ENCODE results near the gene PIEZO1. TPM values are rescaled to one million over a fixed set of nuclear protein-coding genes. Genes with fewer than 3 reads are reported as not detected.
A peak's percentile ranks its signal among the peaks of the same experiment; 100 is the strongest.

Gene PIEZO1
- total RNA-seq, 4 donors from 2014 or later = 62.3 to 161 (median 123) TPM

GRCh38 chr16:88712362-88712979 lies 72.5 kb downstream of the PIEZO1 start:
- Histone ChIP-seq H3K27me3 (no peaks in the 10 kb centered on the region), H3K4me1 (peaks cover 0 to under 1% of the 10 kb centered on the region in 2 donors), H3K36me3 (no peaks in the 10 kb centered on the region), H3K9me3 (no peaks in the 10 kb centered on the region), H3K4me3 (no peak overlapping the region), H3K27ac (no peak overlapping the region)
- no peak for DNase-seq
- intact Hi-C loops (cut with DNase I; ENCODE audit: low total_unique reads) = no loop called here
- TF ChIP-seq CTCF (IDR thresholded peaks at IDR 0.05) (no peak), POLR2A (IDR thresholded peaks at IDR 0.05) (no peak)

DNA sequence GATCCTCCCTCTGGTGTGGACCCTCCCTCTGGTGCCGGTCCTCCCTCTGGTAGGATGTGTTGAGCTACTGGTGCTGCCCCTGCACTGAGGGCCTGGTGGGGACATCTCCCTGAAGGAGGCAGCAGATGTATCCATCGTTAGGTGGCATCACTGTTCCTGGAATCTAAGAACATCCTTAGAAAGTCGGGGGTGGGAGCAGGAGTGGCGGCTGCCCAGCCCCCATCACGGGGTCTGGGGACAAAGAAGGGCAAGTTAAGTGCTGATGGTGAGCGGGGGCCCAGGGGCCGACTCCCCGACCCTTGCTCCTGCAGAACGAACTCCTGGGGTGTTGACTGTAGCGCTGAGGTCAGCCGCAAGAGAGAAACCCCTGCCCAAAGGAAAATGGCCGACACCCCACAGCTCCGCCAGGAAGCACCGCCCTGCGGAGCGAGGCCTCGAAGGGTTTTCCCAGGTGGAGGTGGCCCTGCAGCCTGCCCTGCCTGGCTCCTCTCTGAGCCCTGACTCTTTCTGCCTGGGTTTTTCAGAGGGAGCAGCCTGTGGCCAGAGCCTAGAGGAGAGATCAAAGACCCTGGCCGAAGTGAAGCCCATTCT lies 73.2 kb downstream of the PIEZO1 start:
- intact Hi-C loops (cut with DNase I; ENCODE audit: low total_unique reads) = no loop called here
- no peaks in the 10 kb centered on the region for H3K9me3 ChIP-seq
- no peak for DNase-seq
- no peaks in the 10 kb centered on the region for H3K27me3 ChIP-seq
- no peak overlapping the region for H3K4me3 ChIP-seq
- H3K4me1 ChIP-seq = peaks cover 4 to 5% of the 10 kb centered on the region in 2 donors
- TF ChIP-seq CTCF (IDR thresholded peaks at IDR 0.05) (no peak), POLR2A (IDR thresholded peaks at IDR 0.05) (no peak)
- no peaks in the 10 kb centered on the region for H3K36me3 ChIP-seq
- H3K27ac ChIP-seq = no peak overlapping the region

GRCh38 chr16:88710556-88710955 lies 74.5 kb downstream of the PIEZO1 start:
- Histone ChIP-seq H3K27ac (no peak overlapping the region), H3K9me3 (no peaks in the 10 kb centered on the region), H3K27me3 (no peaks in the 10 kb centered on the region), H3K4me3 (no peak overlapping the region), H3K4me1 (peaks cover 5 to 7% of the 10 kb centered on the region in 2 donors), H3K36me3 (no peaks in the 10 kb centered on the region)
- DNase-seq = no peak
- intact Hi-C loops (cut with DNase I; ENCODE audit: low total_unique reads) = no loop called here
- TF ChIP-seq POLR2A (IDR thresholded peaks at IDR 0.05) (no peak), CTCF (IDR thresholded peaks at IDR 0.05) (no peak)

DNA sequence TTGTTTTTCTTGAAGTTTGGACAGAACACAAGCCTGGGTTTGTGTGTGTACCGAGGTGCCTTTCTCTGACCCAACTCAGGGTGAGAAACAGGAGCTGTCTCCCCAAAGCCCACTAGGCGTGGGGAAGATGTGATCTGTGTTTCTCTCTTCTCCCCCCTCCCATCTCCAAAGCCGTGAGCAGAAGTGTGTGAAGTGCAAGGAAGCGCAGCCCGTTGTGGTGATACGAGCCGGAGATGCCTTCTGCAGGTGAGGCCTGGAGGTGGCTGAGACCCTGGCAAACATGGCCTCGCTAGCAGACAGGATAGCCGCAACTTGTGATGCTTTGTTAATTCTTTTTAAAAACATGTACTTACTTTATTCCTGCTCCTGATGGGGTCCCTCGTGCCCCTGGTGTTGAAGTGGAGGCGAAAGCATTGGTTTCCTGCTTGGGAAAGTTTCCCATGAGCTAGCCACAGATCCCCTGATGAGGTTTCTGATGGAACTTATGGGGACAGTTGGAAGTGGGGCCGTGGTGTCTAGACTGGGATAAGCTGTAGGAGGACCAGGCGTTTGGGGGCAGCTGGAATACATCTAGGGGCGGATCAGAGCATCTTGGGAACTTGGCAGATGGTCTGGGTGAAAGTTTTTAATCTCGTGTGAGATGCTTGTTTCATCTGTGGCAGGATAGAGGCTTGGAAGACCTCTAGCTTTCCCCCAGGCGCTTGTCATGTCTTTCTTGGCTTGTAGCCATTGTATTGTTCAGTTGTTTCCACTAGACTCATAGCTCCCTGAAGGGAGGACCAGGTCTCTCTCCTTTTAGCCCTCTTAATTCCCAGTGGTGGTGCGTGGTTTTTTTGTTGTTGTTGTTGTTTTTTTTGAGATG lies 77.8 kb downstream of the PIEZO1 start:
- H3K27me3 ChIP-seq = no peaks in the 10 kb centered on the region
- no peak for DNase-seq
- H3K36me3 ChIP-seq = no peaks in the 10 kb centered on the region
- TF ChIP-seq POLR2A (IDR thresholded peaks at IDR 0.05) (no peak), CTCF (IDR thresholded peaks at IDR 0.05) (no peak)
- H3K27ac ChIP-seq = peak overlapping the region; percentile 70 to 73
- peaks cover 5 to 16% of the 10 kb centered on the region in 2 donors for H3K4me1 ChIP-seq
- intact Hi-C loops (cut with DNase I; ENCODE audit: low total_unique reads) = no loop called here
- no peaks in the 10 kb centered on the region for H3K9me3 ChIP-seq
- peak overlapping the region; percentile 50 to 94 for H3K4me3 ChIP-seq
